Measurements from ENCODE around the gene HASPIN.
"Not testable (repeated sequence)": the region's sequence is repeated elsewhere in the genome, so short reads cannot be mapped to it uniquely, and the experiment has no call there.

Gene HASPIN

DNA sequence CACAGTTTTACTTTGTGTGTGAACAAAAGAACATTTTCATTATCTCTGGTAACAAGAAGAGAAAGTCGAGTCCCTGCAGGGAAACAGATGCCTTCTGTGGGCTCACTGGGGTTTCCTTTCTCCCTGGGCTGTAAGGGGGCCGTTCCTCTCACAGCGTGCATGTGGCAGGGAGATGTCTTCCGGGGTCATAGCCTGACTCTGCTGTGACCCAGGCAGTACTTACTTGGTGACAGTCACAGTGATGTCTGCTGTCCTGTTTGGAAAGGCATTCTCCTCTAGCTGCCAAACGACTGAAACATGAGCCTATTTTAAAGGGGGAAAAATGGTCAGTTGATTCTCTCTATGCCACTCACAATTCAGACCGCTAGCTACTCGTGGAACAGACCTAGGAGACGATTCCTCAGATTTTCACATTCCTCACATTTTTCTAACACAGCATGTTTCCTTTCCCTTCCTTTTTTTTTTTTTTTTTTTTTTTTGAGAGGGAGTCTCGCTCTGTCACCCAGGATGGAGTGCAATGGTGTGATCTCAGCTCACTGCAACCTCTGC lies 7.3 kb downstream of the HASPIN start:
- in situ Hi-C loops (cut with HindIII; ENCODE audit: low sequenced_read_pairs): no loop called here

DNA sequence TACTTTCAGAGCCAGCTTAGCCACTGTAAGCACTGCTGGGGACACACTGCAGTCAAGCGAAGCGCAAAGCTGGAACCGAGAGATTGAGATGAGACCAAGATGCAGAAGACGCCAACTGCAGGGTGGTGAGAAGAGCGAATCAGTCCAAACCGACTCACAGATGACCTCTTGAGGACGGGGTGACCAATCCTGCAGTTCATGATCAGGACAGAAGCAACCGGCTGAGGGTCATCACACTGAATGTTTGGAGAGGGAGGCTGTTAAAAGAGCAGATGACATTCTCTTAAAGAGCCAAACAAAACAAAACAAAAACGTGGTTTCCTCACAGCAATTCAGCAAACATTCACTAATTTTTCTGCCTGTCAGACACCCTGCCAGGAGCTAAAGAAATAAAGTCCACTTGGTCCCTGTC lies 8.5 kb downstream of the HASPIN start:
- in situ Hi-C loops (cut with HindIII; ENCODE audit: low sequenced_read_pairs): no loop called here

DNA sequence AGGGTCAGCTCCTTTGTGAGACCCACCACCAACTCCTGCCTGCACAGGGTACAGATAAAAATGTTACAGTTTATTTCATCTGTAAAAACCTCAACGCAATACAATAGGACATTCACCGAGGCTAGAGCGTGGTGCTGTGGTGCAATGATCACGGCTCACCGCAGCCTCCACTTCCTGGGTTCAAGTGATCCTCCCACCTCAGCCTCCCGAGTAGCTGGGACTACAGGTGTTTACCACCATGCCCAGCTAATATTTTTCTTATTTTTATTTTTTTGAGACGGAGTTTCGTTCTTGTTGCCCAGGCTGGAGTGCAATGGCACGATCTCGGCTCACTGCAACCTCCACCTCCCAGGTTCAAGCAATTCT lies 11.2 kb downstream of the HASPIN start:
- in situ Hi-C loops (cut with HindIII; ENCODE audit: low sequenced_read_pairs): not testable (repeated sequence)

DNA sequence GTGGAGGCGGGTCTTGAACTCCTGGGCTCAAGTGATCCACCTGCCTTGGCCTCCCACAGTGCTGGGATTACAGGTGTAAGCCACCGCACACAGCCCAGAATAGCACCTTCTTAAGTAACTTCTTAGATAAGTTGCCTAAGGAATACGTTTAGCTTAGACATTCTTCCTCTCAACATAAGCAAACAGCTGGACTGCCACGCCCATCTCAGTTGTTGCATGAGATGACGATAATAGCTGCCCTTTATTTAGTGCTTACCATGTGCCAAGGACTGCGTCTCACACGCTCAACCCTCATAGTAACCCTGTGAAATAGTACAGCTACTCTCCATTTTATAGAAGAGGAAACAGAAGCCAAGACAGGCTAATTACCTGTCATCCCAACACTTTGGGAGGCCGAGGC lies 11.8 kb downstream of the HASPIN start:
- in situ Hi-C loops (cut with HindIII; ENCODE audit: low sequenced_read_pairs): no loop called here

DNA sequence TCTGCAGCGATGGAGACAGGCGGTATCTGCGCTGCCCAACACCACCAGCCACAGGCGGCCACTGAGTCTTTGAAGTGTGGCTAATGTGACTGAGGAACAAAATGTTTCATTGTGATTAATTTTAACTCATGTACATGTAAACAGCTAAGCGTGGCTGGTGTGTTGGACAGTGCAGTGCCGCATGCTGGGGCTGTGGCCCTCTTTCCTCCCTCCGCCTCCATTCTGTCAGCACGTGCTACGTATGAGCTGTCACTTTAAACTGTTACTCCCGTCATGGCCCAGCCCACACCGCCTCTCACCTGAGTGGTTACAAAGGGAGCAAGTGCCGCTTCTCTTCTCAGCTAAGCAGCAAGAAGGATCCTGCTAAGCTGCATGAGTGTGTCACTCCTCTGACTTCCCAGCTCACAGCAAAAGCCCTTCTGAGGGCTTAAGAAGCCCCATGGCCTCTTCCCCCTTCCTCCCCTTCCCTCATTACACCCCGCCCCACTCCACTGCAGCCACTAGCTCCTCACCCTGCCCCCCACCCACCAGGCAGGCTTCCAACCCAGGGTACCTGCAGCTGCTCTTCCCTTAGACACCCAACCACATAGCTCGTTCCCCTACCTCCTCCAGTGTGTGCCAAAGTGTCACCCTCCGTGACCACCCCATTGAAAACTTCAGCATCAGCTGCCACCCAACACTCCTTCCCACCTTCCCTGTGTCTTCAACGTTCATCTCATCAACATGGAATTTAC lies 15.0 kb downstream of the HASPIN start:
- in situ Hi-C loops (cut with HindIII; ENCODE audit: low sequenced_read_pairs): no loop called here

DNA sequence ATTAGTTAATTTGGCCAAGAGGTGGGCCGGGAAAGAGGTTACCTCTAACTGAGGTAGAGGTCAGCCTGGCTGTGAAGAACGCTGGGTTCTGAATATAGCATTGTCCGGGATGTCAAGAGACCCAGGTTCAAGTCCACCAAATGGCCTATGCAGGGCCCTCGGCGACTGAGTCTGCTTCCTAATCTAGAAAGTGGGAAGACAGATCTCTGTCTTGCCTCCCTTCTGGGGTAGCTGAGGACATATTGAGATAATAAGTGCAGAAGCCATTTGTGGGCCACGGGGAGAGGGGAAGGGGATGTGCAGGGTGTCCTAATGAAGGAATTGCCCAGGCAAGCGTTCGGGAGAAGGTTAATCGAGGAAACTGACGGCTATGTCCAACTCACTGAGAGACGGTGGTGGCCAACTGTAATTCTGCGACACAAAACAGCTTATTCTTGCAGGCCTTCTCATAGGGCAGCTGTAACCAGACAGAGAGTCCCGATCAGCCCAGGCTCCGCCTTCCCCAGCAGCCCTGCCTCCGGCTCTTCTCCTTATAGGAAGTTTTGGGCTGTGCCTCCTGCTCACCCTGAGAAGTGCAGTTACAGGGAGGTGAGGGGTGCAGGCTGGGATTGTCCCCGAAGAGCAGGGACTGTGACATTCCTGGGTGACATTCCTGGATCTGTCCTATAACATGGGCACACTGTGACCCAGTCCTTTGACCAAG lies 15.9 kb downstream of the HASPIN start:
- in situ Hi-C loops (cut with HindIII; ENCODE audit: low sequenced_read_pairs): loop anchor here (5.0 kb wide), 1 partner anchor 63 kb away; the partner anchor contains the start of gene ITGAE

DNA sequence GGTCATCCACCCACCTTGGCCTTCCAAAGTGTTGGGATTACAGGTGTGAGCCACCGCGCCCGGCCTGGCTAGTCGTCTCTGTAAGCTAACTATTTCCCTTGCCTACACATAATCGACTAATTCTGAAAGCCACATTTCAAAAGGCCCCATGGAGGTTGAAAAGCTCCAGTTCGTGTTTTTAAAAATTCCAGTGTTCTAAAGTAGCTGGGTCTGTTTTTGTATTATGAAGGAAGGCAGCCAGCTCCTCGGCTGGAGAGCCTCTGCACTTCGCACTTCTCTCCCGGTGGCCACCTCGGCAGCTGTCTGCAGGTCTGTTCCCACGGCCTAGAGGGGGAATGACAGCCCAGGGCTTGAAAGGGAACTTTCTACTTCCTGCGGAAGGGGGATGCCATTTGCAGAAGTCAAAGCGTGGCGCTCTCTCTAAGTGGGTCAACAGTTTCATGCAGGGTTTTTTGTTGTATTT lies 16.9 kb downstream of the HASPIN start:
- in situ Hi-C loops (cut with HindIII; ENCODE audit: low sequenced_read_pairs): loop anchor here (5.0 kb wide), 1 partner anchor 62 kb away; the partner anchor contains the start of gene ITGAE

DNA sequence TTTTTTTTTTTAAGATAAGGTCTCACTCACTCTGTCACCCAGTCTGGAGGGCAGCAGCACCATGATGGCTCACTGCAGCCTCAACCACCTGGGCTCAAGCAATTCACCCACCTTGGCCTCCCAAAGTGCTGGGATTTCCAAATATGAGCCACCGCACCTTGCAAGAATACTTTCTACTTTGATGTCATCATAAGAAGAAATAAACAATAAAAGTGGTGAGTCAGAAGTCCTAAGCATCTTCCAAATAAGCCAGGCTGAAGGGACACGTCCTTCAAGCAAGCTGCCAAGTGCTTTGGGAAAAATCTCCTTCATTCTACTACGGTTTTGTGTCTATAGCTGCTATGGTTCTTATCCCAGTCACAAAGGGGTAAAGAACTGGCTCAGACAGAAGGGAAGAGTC lies 20.3 kb downstream of the HASPIN start:
- in situ Hi-C loops (cut with HindIII; ENCODE audit: low sequenced_read_pairs): loop anchor here (5.0 kb wide), 1 partner anchor 58 kb away; the partner anchor contains the start of gene ITGAE

DNA sequence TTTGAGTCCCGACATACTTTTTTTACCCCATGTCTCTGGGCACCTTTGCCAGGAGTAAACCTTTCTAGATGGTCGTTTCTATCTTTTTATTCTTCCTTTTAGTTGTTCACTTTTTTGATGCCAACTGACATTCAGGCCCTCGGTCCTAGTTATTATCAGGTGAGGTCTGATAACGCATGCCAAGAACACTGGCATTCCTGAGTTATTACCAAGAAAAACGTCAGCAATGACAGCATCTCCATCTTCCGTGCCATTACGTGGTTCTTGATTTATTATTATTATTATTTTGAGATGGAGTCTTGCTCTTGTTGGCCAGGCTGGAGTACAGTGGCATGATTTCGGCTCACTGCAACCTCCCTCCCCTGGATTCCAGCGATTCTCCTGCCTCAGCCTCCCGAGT lies 21.4 kb downstream of the HASPIN start:
- in situ Hi-C loops (cut with HindIII; ENCODE audit: low sequenced_read_pairs): no loop called here

DNA sequence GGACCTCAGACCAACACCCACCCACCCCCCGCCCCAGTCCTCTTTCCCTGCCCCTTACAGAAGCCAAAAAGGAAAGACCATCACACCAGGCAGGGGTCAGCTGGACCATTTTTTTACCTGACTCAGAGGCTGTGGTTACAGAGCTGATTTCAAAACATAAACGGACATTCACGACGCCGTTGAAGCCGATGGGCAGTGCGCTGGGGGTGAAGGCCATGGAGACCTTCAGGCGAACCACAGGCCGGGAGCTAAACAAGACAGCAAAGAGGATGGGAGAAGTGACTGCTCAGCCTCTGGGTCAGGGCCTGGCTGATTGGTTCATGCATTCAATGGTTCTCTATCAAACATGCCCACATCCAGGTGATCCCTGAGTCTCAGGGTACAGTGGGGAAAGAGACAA lies 24.1 kb downstream of the HASPIN start:
- in situ Hi-C loops (cut with HindIII; ENCODE audit: low sequenced_read_pairs): no loop called here

DNA sequence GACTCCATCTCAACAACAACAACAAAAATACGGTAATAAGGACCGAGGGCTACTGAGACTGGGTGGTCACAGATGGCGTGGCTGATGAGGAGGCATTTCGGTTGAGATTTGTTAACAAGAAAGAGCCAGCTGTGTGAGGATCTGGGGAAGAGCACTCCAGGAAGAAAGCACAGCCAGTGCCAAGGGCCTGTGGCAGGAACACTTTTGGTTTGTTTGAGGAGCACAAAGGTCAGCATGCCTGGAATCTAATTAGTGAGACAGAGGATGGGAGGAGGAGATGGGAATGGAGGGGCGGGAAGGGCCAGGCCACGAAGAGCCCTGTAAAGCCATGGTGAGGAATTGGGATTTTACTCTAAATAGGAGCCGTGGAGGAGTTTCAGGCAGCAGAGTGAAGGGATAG lies 24.9 kb downstream of the HASPIN start:
- in situ Hi-C loops (cut with HindIII; ENCODE audit: low sequenced_read_pairs): no loop called here

DNA sequence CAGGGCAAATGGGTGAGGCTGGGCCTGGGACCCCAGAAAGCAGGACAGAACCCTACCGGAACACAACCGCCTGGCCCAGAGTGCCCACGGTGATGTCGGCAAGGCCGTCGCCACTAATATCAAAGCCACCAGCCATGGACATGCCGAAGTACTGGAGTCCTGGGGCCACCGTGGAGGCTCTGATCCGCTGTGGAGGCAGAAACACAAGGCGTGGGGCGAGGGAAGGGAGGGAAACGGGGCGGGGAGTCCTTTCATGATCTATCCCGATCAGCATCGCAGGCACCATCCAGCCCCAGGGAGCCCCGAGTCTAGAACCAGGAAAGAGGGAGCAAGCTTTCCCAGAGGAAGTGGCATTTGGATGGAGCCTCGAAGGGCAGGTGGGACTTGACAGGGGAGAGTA lies 26.6 kb downstream of the HASPIN start:
- in situ Hi-C loops (cut with HindIII; ENCODE audit: low sequenced_read_pairs): no loop called here

DNA sequence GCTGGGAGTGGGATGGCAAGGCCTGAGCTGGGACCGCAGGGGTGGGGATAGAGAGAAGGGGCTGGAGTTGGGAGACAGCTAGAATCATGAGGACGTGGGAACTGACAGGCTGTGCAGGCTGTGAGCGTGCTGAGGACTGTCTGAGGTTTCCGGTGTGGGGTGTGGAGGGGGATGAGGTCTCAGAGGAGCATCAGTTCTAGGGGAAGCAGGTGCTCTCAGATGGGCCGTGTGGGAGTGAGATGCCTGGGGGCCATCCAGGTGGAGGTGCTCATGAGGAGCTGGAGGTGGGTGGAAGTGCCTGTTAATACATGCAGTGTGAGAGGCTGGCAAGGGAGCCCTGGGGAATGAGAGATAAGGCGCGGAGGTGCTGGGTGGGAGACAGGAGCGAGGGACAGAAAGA lies 27.2 kb downstream of the HASPIN start:
- in situ Hi-C loops (cut with HindIII; ENCODE audit: low sequenced_read_pairs): no loop called here

DNA sequence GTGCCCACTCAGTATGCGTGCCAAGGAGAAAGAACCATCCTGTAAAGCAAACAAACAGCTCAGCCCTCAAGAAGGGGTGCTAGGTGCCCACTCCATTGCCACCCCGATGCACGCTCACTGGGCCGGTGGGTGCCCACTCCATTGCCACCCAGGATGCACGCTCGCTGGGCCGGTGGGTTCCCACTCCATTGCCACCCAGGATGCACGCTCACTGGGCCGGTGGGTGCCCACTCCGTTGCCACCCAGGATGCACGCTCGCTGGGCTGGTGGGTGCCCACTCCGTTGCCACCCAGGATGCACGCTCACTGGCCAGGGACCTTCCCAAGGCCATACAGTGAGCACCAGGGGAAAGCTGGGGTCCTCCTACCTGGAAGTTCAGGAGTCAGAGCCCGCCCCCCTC lies 28.1 kb downstream of the HASPIN start:
- in situ Hi-C loops (cut with HindIII; ENCODE audit: low sequenced_read_pairs): no loop called here

DNA sequence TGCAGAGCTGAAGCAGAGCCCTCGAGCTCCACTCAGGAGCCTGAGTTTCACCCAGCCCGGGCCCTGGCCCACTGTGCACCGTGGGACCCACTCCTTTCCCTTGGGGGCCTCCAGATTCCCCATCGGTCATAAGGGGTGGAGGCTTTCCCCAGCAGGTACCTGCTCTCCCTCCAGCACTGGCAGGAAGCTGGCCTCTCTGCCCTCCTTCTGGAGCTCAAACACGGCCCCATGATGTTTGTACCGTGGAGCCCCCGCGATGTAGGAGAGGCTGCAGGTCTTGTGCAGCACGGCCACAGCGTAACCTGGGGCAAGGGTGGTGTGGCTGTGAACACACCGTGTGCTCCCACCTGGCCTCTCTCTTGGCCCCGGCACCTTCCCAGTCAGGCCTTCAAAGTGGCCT lies 29.9 kb downstream of the HASPIN start:
- in situ Hi-C loops (cut with HindIII; ENCODE audit: low sequenced_read_pairs): no loop called here

DNA sequence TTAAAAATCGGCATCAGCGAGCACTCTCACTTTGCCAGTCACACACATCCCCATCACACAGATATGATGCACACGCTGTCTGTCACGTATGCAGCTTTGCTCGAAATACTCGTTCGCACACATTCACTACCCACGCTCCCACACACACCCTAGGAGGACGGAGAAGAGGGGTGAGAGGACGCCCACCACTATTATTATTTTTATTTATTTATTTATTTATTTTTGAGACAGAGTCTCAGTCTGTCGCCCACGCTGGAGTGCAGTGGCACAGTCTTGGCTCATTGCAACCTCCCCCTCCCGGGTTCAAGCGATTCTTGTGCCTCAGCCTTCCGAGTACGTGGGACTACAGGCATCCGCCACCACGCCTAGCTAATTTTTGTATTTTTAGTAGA lies 30.4 kb downstream of the HASPIN start:
- in situ Hi-C loops (cut with HindIII; ENCODE audit: low sequenced_read_pairs): no loop called here

DNA sequence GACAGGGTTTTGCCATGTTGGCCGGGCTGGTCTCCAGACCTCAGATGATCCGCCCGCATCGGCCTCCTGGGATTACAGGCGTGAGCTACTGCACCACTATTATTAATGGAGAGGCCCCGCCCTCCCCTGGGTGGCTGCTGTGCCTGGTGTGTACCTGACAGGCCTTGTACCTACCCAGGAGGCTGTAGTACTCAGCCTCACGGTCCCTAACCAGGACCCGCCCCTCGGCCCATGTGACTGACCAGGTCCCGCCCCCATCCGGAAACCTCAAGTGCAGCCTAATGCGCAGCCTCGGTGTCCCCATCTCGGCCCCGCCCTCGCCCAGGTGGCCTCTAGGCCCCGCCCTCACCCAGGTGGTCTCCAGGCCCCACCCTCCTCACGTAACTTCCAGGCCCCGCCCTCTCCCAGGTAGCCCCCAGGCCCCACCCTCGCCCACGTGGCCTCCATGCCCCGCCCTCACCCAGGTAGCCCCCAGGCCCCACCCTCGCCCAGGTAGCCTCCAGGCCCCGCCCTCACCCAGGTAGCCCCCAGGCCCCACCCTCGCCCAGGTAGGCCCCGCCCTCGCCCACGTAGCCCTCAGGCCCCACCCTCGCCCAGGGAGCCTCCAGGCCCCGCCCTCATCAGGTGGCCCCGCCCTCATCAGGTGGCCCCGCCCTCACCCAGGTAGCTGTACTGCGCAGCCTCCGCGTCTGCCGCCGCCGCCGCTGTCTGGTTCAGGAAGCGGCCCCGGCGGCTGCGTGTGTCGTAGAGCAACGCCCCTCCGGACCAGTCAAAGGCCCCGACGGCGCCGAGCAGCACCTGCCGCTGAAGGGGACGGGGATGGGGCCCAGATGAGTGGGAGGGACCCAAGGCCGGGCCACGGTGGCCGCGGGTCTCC lies 31.0 kb downstream of the HASPIN start:
- in situ Hi-C loops (cut with HindIII; ENCODE audit: low sequenced_read_pairs): no loop called here

DNA sequence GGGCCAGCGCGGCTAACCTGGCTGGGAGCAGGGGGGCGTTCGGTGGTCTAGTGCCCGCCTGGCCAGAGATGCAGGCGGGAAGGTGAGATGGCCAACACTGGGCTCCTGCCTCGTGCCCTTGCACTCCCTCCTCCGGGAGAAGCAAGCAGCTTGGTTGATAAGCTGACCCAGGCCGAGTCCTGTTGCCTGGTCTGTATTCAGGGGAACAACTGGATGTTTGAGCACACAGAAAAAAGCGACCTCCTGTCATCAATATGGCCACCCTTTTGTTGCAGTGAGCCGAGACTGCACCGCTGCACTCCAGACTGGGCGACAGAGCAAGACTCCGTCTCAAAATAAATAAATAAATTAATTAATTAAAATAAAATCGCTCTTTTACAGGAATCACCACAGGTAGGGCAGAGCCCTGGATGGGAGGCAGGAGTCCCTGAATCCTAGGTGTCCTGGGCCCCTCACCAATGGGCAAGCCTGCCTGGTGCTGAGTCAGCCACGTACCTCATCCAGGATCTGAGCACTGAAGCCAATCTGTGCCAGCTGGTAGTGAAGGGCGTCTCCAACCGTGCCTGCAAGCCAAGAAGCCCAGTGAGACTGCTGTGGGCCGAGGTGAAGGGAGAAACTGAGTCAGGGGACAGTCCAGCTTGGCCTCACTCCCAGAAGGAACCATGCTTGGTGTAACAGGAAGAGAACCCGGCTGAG lies 31.8 kb downstream of the HASPIN start:
- in situ Hi-C loops (cut with HindIII; ENCODE audit: low sequenced_read_pairs): no loop called here

DNA sequence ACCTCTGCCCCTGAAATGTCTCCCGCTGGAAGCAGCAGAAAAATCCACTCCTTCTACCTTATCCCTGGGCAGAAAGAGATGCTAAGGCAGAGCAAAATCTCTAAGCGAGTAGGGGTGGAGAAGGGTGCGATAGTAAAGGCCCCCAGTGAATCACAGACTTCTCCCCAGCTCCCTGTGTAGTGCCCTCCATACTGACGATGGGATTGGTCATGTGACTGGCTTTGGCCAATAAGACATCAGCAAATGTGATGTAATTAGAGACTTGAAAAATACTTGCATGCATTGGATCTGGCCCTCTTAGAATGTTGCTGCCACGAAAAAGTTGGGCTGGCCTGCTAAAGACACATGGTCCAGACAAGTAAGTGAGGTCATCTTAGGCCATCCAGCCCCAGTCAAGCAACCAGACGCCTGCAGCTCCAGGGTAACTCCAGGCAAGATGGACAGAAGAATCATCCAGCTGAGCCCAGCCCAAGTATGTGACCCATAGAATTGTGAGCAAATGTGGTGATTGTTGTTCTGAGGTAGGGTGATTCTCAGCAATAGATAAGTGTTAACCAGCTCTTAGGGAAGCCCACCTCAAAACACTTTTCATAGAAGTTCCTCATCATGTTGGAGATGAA lies 36.0 kb downstream of the HASPIN start:
- in situ Hi-C loops (cut with HindIII; ENCODE audit: low sequenced_read_pairs): loop anchor here (10.0 kb wide), 1 partner anchor 65 kb away; the partner anchor contains the start of gene P2RX5

All from endothelial cell of hepatic sinusoid (primary cell).